Measurements from ENCODE around the gene TAMALIN.

TAMALIN gene

GRCh38 chr12:52010692-52011601, 4.2 kb downstream of the TAMALIN start:
- TF ChIP-seq CTCF (IDR thresholded peaks at IDR 0.05; ENCODE audit: low read depth, low read length): no peak
- peak overlapping the region; percentile 2 to 22 for H3K4me3 ChIP-seq (replicated peaks in 1 of 2; ENCODE audit: low read depth in 2 of 2, low read length in 2 of 2)
- DNase-seq (ENCODE audit: low read depth in 2 of 2): no peak

- H3K4me3 ChIP-seq (replicated peaks in 1 of 2; ENCODE audit: low read depth in 2 of 2, low read length in 2 of 2): no peak overlapping the region
- no peak for TF ChIP-seq CTCF (IDR thresholded peaks at IDR 0.05; ENCODE audit: low read depth, low read length)
- no peak for DNase-seq (ENCODE audit: low read depth in 2 of 2)
Observed at GRCh38 chr12:52011602-52012214, 5.0 kb downstream of the TAMALIN start.

DNA sequence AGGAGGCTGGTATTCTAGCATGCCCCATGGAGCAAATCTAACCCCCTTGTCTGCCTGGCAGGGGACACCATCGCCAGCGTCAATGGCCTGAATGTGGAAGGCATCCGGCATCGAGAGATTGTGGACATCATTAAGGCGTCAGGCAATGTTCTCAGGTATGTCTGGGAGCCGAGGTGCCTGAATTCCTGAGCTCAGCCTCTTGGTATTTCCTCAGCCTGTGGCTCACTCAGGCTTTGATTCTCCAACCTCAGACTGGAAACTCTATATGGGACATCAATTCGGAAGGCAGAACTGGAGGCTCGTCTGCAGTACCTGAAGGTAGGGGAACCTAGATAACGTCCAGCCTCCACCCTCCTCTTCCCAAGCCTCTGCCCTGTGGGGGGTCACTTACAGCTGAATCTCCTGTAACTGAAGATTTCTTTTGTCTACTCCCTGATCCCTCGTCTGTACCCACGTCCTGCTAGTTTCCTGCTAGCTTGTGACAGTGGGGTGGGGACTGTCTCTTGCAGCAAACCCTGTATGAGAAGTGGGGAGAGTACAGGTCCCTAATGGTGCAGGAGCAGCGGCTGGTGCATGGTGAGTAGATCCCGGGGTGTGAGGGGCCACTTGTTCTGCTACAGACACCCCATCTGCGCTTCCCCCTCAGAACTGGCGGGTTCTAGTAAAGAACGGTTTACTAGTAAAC, 7.0 kb downstream of the TAMALIN start:
- no peak for DNase-seq (ENCODE audit: low read depth in 2 of 2)
- H3K4me3 ChIP-seq (replicated peaks in 1 of 2; ENCODE audit: low read depth in 2 of 2, low read length in 2 of 2): no peak overlapping the region
- TF ChIP-seq CTCF (IDR thresholded peaks at IDR 0.05; ENCODE audit: low read depth, low read length): no peak

GRCh38 chr12:52014567-52015530, 8.1 kb downstream of the TAMALIN start:
- TF ChIP-seq CTCF (IDR thresholded peaks at IDR 0.05; ENCODE audit: low read depth, low read length): no peak
- no peak for DNase-seq (ENCODE audit: low read depth in 2 of 2)
- H3K4me3 ChIP-seq (replicated peaks in 1 of 2; ENCODE audit: low read depth in 2 of 2, low read length in 2 of 2): no peak overlapping the region

- DNase-seq (ENCODE audit: low read depth in 2 of 2): no peak
- no peak overlapping the region for H3K4me3 ChIP-seq (replicated peaks in 1 of 2; ENCODE audit: low read depth in 2 of 2, low read length in 2 of 2)
- no peak for TF ChIP-seq CTCF (IDR thresholded peaks at IDR 0.05; ENCODE audit: low read depth, low read length)
Observed at GRCh38 chr12:52015532-52016041, 8.8 kb downstream of the TAMALIN start.

All from cardiac fibroblast (primary cell).